H1 (cell line): ENCODE results near the gene CCDC83. TPM values are rescaled to one million over a fixed set of nuclear protein-coding genes. Genes with fewer than 3 reads are reported as not detected.

Source experiments
- CHD1 ChIP-seq: IDR thresholded peaks from 2 replicates; pipeline ENCODE4 v1.6.1; 2012; ENCODE audit warnings: low read depth, low read length, improper control_type of control experiment
- EZH2 ChIP-seq: fragments of 200-600 bp; sonication (generic); IDR thresholded peaks from 2 replicates; pipeline ENCODE4 v1.7.1; 2012; ENCODE audit warnings: low read depth, mild to moderate bottlenecking, moderate library complexity, low read length, inconsistent platforms; ENCODE audit not compliant: severe bottlenecking
- polyA plus RNA-seq, 7 experiments: library from polyadenylated mRNA; depleted of rRNA in 3 of 7; stranded (reverse) in 5 of 7; unstranded in 2 of 7; fragments of >200 nt in 5 of 7; fragments of 200-250 nt in 2 of 7; gene quantifications; 1 replicate in 5 of 7; 2 replicates in 1 of 7; 4 replicates in 1 of 7; pipeline versions ENCODE4 v1.2.1 to v1.2.3, GENCODE V29; 2011 to 2013; ENCODE audit warnings: missing spikeins in 2 of 7, mixed read lengths in 2 of 7
- total RNA-seq: library from RNA; stranded (reverse); fragmentation: NEBNext Ultra II Directional; extraction: Animal tissue kit (Norgen Biotek cat#: 25700); gene quantifications from 2 replicates; pipeline ENCODE4 v1.2.1, GENCODE V29; 2021

The CCDC83 gene
- total and polyA plus RNA-seq, 2 of the 8 experiments (the other 6 are each of a cell fraction or from before 2014, with no cell fraction given) = not detected

DNA sequence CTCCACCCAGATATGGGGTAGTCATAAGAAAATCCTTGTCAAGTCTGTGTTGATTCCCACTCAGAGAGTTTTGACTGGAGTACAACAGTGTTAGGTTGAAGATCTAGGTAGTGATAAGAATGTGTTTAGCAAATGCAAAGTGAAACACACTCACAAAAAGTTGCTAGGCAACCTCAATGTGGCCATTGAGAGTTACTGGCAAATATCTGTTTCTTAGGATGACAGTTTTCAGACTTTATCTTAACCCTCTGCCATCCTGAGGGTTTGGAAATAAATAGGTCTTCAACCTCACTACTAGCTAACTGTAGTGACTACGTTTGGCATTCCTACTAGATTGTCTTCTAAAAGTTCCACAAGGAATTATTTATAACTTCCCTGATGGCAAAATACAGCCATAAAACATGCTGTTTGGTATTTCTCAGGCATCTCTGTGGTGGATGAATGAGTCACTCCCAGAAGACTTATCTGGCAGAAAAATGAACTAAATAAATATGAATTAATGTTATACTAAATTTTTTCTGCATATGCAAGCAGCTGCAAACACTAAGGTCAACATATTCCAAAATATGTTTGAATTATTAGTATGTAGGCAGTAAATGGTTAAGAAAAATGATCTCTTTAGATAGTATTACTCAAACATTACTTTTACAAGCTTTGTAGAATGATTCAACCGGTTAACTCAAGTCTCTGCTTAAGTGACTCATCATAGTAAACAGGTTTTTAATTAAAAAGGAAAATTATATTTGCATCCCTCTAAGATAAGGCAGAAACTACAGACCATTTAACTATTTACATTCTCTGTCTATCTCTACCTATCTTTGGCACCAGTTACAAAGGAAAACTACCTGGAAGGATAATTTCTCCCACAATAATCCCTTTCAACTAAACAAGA is 27.2 kb upstream of the CCDC83 start (continued):
- no peak for TF ChIP-seq EZH2
- TF ChIP-seq CHD1 = no peak
